Transverse colon (tissue), 4 donors: ENCODE results near the gene CDYL. TPM values are rescaled to one million over a fixed set of nuclear protein-coding genes. Genes with fewer than 3 reads are reported as not detected.

ENCODE experiments used
- DNase-seq: peaks from one replicate; pipeline ENCODE4 v3.0.0-alpha.2; 2019
- H3K27ac ChIP-seq, 4 donors: fragments of 200-600 bp; sonication (generic); 2 replicates each; pipeline ENCODE4 v1.5.1; 2016 to 2018; ENCODE audit warnings: inconsistent platforms in 4 of 4
- H3K27me3 ChIP-seq: fragments of 200-600 bp; sonication (generic); 2 replicates; pipeline ENCODE4 v1.5.1; 2017; ENCODE audit warnings: inconsistent platforms
- H3K36me3 ChIP-seq, 4 donors: fragments of 200-600 bp; sonication (generic); 2 replicates each; pipeline ENCODE4 v1.5.1; 2017 to 2019; ENCODE audit warnings: inconsistent platforms in 4 of 4
- H3K4me1 ChIP-seq, 4 donors: fragments of 200-600 bp; sonication (generic); 2 replicates each; pipeline ENCODE4 v1.5.1; 2017 to 2020; ENCODE audit warnings: inconsistent platforms in 4 of 4
- H3K4me3 ChIP-seq, 4 donors: fragments of 200-600 bp; sonication (generic); 1 replicate in 1 of 4; 2 replicates in 3 of 4; pipeline versions ENCODE4 v1.5.1 to v1.6.1; 2017 to 2019; ENCODE audit warnings: inconsistent platforms in 4 of 4
- H3K9me3 ChIP-seq, 2 donors: fragments of 200-600 bp; sonication (generic); 2 replicates each; pipeline ENCODE4 v1.5.1; 2017 to 2019; ENCODE audit warnings: inconsistent platforms in 2 of 2
- EP300 ChIP-seq: sonication (generic); formaldehyde crosslinking; IDR thresholded peaks from one replicate; pipeline ENCODE4 v1.6.1; 2017; ENCODE audit warnings: antibody characterized with exemption, low read depth
- POLR2A ChIP-seq: fragments of 450-650 bp; IDR thresholded peaks from one replicate; pipeline ENCODE4 v1.6.1; 2016; ENCODE audit warnings: antibody characterized with exemption, mild to moderate bottlenecking, moderate library complexity
- POLR2AphosphoS5 ChIP-seq, 3 donors: sonication (generic); formaldehyde crosslinking; IDR thresholded peaks; one replicate each; pipeline ENCODE4 v1.6.1; 2016; ENCODE audit warnings: antibody characterized with exemption in 3 of 3
- WGBS, 2 donors: methylation state at CpG; one replicate each; pipeline ENCODE4 v1.1.5; 2018; ENCODE audit warnings: low coverage in 1 of 2; 5-methylcytosine and 5-hydroxymethylcytosine counted together
- in situ Hi-C, 4 donors: fragments of 200-750 bp; cut with MboI; loops; one replicate each; pipeline versions ENCODE4 v1.15.0 to v1.15.1; 2017; ENCODE audit warnings: low sequenced_read_pairs in 3 of 4, low pct_ligation_motif_present in 1 of 4, low pct_unique_long_range_greater_than_20kb in 1 of 4
- intact Hi-C: fragments of 100-400 bp; cut with DNase I; formaldehyde crosslinking; loops from one replicate; pipeline ENCODE4 v1.15.1; 2023; ENCODE audit warnings: low total_unique reads
- total RNA-seq, 4 donors: library from RNA; depleted of rRNA; stranded (reverse); fragments of >200 nt; gene quantifications; one replicate each; pipeline ENCODE4 v1.1.0, GENCODE V29; 2016
- TF ChIP-seq, protein P1 (sequence below), 5 experiments: fragments of 200-600 bp in 3 of 5; fragments of 450-650 bp in 2 of 5; sonication (generic) in 3 of 5; IDR thresholded peaks; 1 replicate in 2 of 5; 2 replicates in 3 of 5; pipeline ENCODE4 v1.5.1; 2016 to 2017; ENCODE audit warnings: antibody characterized with exemption in 5 of 5, inconsistent platforms in 3 of 5, mild to moderate bottlenecking in 2 of 5, moderate library complexity in 1 of 5

Gene CDYL
- total RNA-seq, 4 donors from 2014 or later: 23.6 to 40.8 (median 30.0) TPM

DNA sequence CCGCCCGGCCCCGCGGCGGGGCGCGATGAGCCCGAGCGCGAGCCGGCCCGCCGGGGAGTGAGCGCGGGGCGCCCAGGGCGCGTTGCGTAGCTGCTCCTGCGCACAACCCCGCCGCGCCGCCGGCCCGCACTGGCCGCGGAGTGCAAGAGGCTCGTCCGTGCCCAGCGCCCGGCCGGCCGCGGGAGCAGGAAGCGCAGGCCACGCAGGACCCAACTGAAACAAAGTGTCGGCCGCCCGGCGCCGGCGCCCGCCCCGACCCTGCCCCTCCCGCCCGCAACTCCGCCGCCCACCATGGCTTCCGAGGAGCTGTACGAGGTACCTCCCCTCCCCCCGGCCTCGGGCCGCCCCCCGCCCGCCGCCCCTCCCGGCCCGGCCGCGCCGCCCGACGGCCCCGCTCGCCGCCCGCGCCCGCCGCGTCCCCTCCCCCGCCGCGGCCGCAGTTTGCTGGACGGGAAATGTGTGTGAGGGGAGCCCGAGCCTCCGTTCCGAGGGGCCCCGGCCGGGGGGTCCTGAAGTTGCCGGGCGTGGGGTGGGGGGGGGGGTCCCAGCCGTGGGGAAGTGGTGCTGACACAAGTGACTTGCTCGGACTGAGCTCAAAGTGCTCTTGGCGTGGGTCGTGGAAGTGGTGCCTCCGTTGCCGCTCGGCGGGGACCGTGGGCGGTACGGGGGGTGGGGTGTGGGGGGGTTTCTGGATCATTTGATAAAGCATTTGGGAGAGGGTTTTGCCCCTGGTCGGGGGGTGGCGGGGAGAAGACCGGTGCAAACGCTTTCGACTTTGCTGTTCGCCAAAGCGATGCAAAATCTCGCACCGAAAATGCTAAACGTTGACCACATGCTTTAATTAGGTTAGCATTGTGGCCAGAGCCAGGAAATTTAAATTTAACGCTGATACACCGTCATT is 539 bp downstream of the CDYL start:
- Histone ChIP-seq H3K27me3 (no peaks in the 10 kb centered on the region), H3K9me3 (no peaks in the 10 kb centered on the region), H3K36me3 (no peaks in the 10 kb centered on the region), H3K27ac (peak overlapping the region; percentile 90 to 93 (median 91)), H3K4me3 (peak overlapping the region; percentile 61 to 87 (median 74)), H3K4me1 (peaks cover 10 to 34% (median 24%) of the 10 kb centered on the region in 4 donors)
- 0 to 1% methylated on average over 2 to 62 of the region's 107 CpGs for WGBS, 2 donors
- DNase-seq: peak; percentile 50
- intact Hi-C loops: loop anchor here (1.0 kb wide), 1 partner anchor 129 kb away; no protein-coding TSS in a partner anchor
- in situ Hi-C loops: loop anchor here in 1 of 4 donors (25.0 kb wide), 1 partner anchor 464 kb away; no protein-coding TSS in a partner anchor
- TF ChIP-seq, protein P1, sequence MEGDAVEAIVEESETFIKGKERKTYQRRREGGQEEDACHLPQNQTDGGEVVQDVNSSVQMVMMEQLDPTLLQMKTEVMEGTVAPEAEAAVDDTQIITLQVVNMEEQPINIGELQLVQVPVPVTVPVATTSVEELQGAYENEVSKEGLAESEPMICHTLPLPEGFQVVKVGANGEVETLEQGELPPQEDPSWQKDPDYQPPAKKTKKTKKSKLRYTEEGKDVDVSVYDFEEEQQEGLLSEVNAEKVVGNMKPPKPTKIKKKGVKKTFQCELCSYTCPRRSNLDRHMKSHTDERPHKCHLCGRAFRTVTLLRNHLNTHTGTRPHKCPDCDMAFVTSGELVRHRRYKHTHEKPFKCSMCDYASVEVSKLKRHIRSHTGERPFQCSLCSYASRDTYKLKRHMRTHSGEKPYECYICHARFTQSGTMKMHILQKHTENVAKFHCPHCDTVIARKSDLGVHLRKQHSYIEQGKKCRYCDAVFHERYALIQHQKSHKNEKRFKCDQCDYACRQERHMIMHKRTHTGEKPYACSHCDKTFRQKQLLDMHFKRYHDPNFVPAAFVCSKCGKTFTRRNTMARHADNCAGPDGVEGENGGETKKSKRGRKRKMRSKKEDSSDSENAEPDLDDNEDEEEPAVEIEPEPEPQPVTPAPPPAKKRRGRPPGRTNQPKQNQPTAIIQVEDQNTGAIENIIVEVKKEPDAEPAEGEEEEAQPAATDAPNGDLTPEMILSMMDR (IDR thresholded peaks at IDR 0.05): no peak
- TF ChIP-seq EP300 (no peak), POLR2A (no peak), POLR2AphosphoS5 (IDR thresholded peaks at IDR 0.05) (no peak)

DNA sequence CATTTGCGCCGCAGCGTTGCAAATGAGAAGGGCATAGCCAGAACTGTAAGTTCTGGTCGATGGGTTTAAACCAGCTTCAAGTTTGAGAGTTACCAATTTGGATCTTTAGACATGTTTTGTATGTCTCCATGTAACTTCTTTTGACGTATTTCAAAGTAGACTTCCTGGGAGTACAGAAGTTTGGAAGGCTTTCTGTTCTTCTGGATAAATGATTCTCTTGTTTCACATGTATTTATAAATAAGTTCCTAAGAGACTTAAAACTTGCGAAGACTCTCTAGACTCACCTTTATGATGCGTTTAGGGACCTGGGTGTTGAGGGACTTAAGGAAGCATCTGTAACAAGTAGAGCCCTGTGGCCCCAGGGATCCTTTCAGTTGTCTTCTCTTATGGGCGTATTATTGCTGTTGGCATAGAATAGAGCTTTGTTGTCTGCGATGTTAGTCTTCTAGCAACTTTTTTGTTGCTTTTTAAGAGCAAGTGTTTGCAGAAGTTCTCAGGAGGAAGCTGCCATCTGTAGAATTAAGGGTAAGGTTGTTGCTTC is 1.3 kb downstream of the CDYL start:
- WGBS, 2 donors: 5 to 7% methylated on average over 7 to 9 of the region's 9 CpGs
- no peaks in the 10 kb centered on the region for H3K36me3 ChIP-seq
- TF ChIP-seq POLR2A: no peak
- TF ChIP-seq, protein P1 (IDR thresholded peaks at IDR 0.05): no peak
- no peak for TF ChIP-seq POLR2AphosphoS5 (IDR thresholded peaks at IDR 0.05)
- no peak for TF ChIP-seq EP300
- H3K9me3 ChIP-seq: no peaks in the 10 kb centered on the region
- DNase-seq: no peak
- H3K4me3 ChIP-seq: peak overlapping the region; percentile 57 to 87 (median 74)
- H3K27ac ChIP-seq: peak overlapping the region; percentile 90 to 93 (median 91)
- intact Hi-C loops (no loop called here), in situ Hi-C loops (loop anchor here in 1 of 4 donors (25.0 kb wide), 1 partner anchor 465 kb away; no protein-coding TSS in a partner anchor)
- peaks cover 15 to 41% (median 31%) of the 10 kb centered on the region in 4 donors for H3K4me1 ChIP-seq
- H3K27me3 ChIP-seq: no peaks in the 10 kb centered on the region

DNA sequence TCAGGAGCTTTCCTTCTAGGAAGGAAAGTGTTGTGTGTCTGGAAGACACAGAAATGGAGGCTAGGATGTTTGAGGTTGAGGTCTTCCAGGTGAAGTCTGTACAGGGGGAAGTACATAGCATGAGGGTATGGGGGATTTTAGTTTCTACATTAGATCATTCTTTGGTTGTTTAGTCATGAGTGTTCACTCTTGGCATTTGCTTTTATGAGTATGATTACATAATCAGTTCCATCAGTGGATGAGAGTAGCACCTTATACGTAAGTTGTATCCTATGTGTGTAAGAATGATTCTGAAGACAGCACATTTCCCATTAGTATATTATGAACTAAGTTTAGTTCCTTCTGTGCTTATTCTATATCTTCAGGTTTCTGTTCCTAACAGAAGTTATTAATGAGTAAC is 1.9 kb downstream of the CDYL start:
- 72 to 91% methylated on average over 1 of the region's 1 CpG for WGBS, 2 donors
- H3K36me3 ChIP-seq: no peaks in the 10 kb centered on the region
- peaks cover 17 to 47% (median 35%) of the 10 kb centered on the region in 4 donors for H3K4me1 ChIP-seq
- H3K27ac ChIP-seq: peak overlapping the region in 1 of 4 donors; percentile 92
- no peak for TF ChIP-seq EP300
- TF ChIP-seq, protein P1 (IDR thresholded peaks at IDR 0.05): no peak
- TF ChIP-seq POLR2AphosphoS5 (IDR thresholded peaks at IDR 0.05): no peak
- TF ChIP-seq POLR2A: no peak
- H3K9me3 ChIP-seq: no peaks in the 10 kb centered on the region
- in situ Hi-C loops: loop anchor here in 1 of 4 donors (25.0 kb wide), 1 partner anchor 466 kb away; no protein-coding TSS in a partner anchor
- intact Hi-C loops: no loop called here
- no peaks in the 10 kb centered on the region for H3K27me3 ChIP-seq
- peak overlapping the region in 1 of 4 donors; percentile 83 for H3K4me3 ChIP-seq
- no peak for DNase-seq

DNA sequence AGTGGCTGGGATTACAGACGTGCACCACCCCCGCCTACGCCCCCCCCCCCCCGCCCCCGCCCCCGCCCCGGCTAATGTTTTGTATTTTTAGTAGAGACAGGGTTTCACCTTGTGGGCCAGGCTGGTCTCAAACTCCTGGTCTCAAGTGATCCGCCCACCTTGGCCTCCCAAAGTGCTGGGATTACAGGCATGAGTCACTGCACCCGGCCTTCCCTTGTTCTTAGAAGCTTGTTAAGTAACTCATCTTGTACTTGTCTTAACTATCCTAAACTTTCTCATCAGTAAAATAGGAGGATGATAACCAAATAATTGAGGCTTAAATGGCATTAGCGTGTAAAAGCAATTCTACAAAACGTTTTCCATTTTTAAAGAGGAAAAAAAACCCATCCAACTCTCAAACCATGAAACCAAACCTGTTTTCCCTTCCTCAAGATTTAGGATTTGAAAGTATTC is 4.2 kb downstream of the CDYL start:
- 43 to 44% methylated on average over 2 to 10 of the region's 11 CpGs for WGBS, 2 donors
- no peak for TF ChIP-seq EP300
- TF ChIP-seq, protein P1 (IDR thresholded peaks at IDR 0.05): no peak
- no peak for TF ChIP-seq POLR2AphosphoS5 (IDR thresholded peaks at IDR 0.05)
- TF ChIP-seq POLR2A: no peak
- Histone ChIP-seq H3K9me3 (no peaks in the 10 kb centered on the region), H3K27me3 (no peaks in the 10 kb centered on the region), H3K4me1 (peaks cover 17 to 53% (median 33%) of the 10 kb centered on the region in 4 donors), H3K27ac (no peak overlapping the region), H3K36me3 (no peaks in the 10 kb centered on the region), H3K4me3 (no peak overlapping the region)
- intact Hi-C loops (no loop called here), in situ Hi-C loops (loop anchor here in 1 of 4 donors (25.0 kb wide), 1 partner anchor 468 kb away; no protein-coding TSS in a partner anchor)
- peak; percentile 48 for DNase-seq
